Muscle layer of colon (tissue), 2 donors: ENCODE measurements around the gene FITM2.
"Not testable (repeated sequence)": the region's sequence is repeated elsewhere in the genome, so short reads cannot be mapped to it uniquely, and the experiment has no call there.

Experiments
- H3K27ac ChIP-seq: one replicate; pipeline ENCODE4 v1.7.0; 2013; ENCODE audit warnings: low read depth, mild to moderate bottlenecking, low read length, moderate library complexity
- H3K27me3 ChIP-seq, 2 donors: one replicate each; pipeline ENCODE4 v1.7.0; 2013; ENCODE audit warnings: low read length in 2 of 2, mild to moderate bottlenecking in 2 of 2; ENCODE audit not compliant: insufficient read depth in 2 of 2, control insufficient read depth in 1 of 2
- H3K36me3 ChIP-seq: one replicate; pipeline ENCODE4 v1.7.0; 2013; ENCODE audit warnings: mild to moderate bottlenecking, low read length; ENCODE audit not compliant: insufficient read depth
- H3K4me1 ChIP-seq: one replicate; pipeline ENCODE4 v1.7.0; 2013; ENCODE audit warnings: mild to moderate bottlenecking, low read length; ENCODE audit not compliant: insufficient read depth
- H3K4me3 ChIP-seq, 2 donors: one replicate each; pipeline ENCODE4 v1.7.0; 2013; ENCODE audit warnings: low read length in 2 of 2, low read depth in 1 of 2, mild to moderate bottlenecking in 1 of 2, moderate library complexity in 1 of 2
- H3K9ac ChIP-seq: one replicate; pipeline ENCODE4 v1.7.0; 2013; ENCODE audit warnings: low read length
- H3K9me3 ChIP-seq: one replicate; pipeline ENCODE4 v1.7.0; 2013; ENCODE audit warnings: mild to moderate bottlenecking, low read length
- donor health status: abdominal sarcoma.
- donor health status: Adenocarcinoma of cecum.

The FITM2 gene

GRCh38 chr20:44301285-44301684, 9.7 kb downstream of the FITM2 start:
- H3K36me3 ChIP-seq = no peaks in the 10 kb centered on the region
- H3K27ac ChIP-seq = no peak overlapping the region
- H3K27me3 ChIP-seq = no peaks in the 10 kb centered on the region
- no peaks in the 10 kb centered on the region for H3K4me1 ChIP-seq
- no peak overlapping the region for H3K4me3 ChIP-seq
- no peak overlapping the region for H3K9ac ChIP-seq
- no peaks in the 10 kb centered on the region for H3K9me3 ChIP-seq

GRCh38 chr20:44299011-44299535, 11.9 kb downstream of the FITM2 start:
- H3K9me3 ChIP-seq, H3K27me3 ChIP-seq, H3K4me1 ChIP-seq, H3K4me3 ChIP-seq, H3K27ac ChIP-seq, H3K36me3 ChIP-seq, H3K9ac ChIP-seq: not testable (repeated sequence)

- Histone ChIP-seq H3K36me3 (no peaks in the 10 kb centered on the region), H3K4me3 (no peak overlapping the region), H3K4me1 (no peaks in the 10 kb centered on the region), H3K27me3 (no peaks in the 10 kb centered on the region), H3K27ac (no peak overlapping the region), H3K9me3 (no peaks in the 10 kb centered on the region), H3K9ac (no peak overlapping the region)
Measured at GRCh38 chr20:44297721-44298120, 13.3 kb downstream of the FITM2 start.

GRCh38 chr20:44296011-44296410, 15.0 kb downstream of the FITM2 start:
- H3K4me1 ChIP-seq = no peaks in the 10 kb centered on the region
- no peaks in the 10 kb centered on the region for H3K27me3 ChIP-seq
- H3K9ac ChIP-seq = no peak overlapping the region
- no peak overlapping the region for H3K27ac ChIP-seq
- no peak overlapping the region for H3K4me3 ChIP-seq
- H3K36me3 ChIP-seq = no peaks in the 10 kb centered on the region
- no peaks in the 10 kb centered on the region for H3K9me3 ChIP-seq

- Histone ChIP-seq H3K4me3 (no peak overlapping the region), H3K27me3 (no peaks in the 10 kb centered on the region), H3K9ac (no peak overlapping the region), H3K9me3 (no peaks in the 10 kb centered on the region), H3K36me3 (peaks cover 6% of the 10 kb centered on the region), H3K4me1 (no peaks in the 10 kb centered on the region), H3K27ac (no peak overlapping the region)
Measured at GRCh38 chr20:44291754-44292153, 19.2 kb downstream of the FITM2 start.

- Histone ChIP-seq H3K4me3 (no peak overlapping the region), H3K36me3 (peaks cover 6% of the 10 kb centered on the region), H3K27ac (no peak overlapping the region), H3K9me3 (no peaks in the 10 kb centered on the region), H3K4me1 (no peaks in the 10 kb centered on the region), H3K27me3 (no peaks in the 10 kb centered on the region), H3K9ac (no peak overlapping the region)
Measured at GRCh38 chr20:44288252-44288651, 22.8 kb downstream of the FITM2 start.

- no peaks in the 10 kb centered on the region for H3K9me3 ChIP-seq
- H3K4me1 ChIP-seq = no peaks in the 10 kb centered on the region
- peaks cover 6% of the 10 kb centered on the region for H3K36me3 ChIP-seq
- no peak overlapping the region for H3K27ac ChIP-seq
- no peaks in the 10 kb centered on the region for H3K27me3 ChIP-seq
- H3K4me3 ChIP-seq = no peak overlapping the region
- H3K9ac ChIP-seq = no peak overlapping the region
Measured at GRCh38 chr20:44287272-44288097, 23.5 kb downstream of the FITM2 start.

- no peaks in the 10 kb centered on the region for H3K4me1 ChIP-seq
- H3K27ac ChIP-seq = no peak overlapping the region
- no peaks in the 10 kb centered on the region for H3K27me3 ChIP-seq
- H3K36me3 ChIP-seq = no peaks in the 10 kb centered on the region
- no peaks in the 10 kb centered on the region for H3K9me3 ChIP-seq
- no peak overlapping the region for H3K4me3 ChIP-seq
- H3K9ac ChIP-seq = no peak overlapping the region
Measured at GRCh38 chr20:44284032-44284431, 27.0 kb downstream of the FITM2 start.

- H3K9ac ChIP-seq = no peak overlapping the region
- H3K4me3 ChIP-seq = no peak overlapping the region
- H3K9me3 ChIP-seq = no peaks in the 10 kb centered on the region
- H3K27me3 ChIP-seq = no peaks in the 10 kb centered on the region
- H3K4me1 ChIP-seq = no peaks in the 10 kb centered on the region
- H3K36me3 ChIP-seq = no peaks in the 10 kb centered on the region
- H3K27ac ChIP-seq = no peak overlapping the region
Measured at GRCh38 chr20:44282192-44282591, 28.8 kb downstream of the FITM2 start.

GRCh38 chr20:44280387-44280786, 30.6 kb downstream of the FITM2 start:
- Histone ChIP-seq H3K9ac (no peak overlapping the region), H3K9me3 (no peaks in the 10 kb centered on the region), H3K36me3 (no peaks in the 10 kb centered on the region), H3K27me3 (no peaks in the 10 kb centered on the region), H3K4me1 (no peaks in the 10 kb centered on the region), H3K4me3 (no peak overlapping the region), H3K27ac (no peak overlapping the region)

- H3K9ac ChIP-seq = no peak overlapping the region
- no peak overlapping the region for H3K27ac ChIP-seq
- H3K27me3 ChIP-seq = no peaks in the 10 kb centered on the region
- no peaks in the 10 kb centered on the region for H3K36me3 ChIP-seq
- H3K4me1 ChIP-seq = no peaks in the 10 kb centered on the region
- no peak overlapping the region for H3K4me3 ChIP-seq
- no peaks in the 10 kb centered on the region for H3K9me3 ChIP-seq
Measured at GRCh38 chr20:44279228-44279627, 31.8 kb downstream of the FITM2 start.
